NCI-H2171 (cell line): ENCODE data around the gene AKT3.
"Not testable (repeated sequence)": the region's sequence is repeated elsewhere in the genome, so short reads cannot be mapped to it uniquely, and the experiment has no call there.

Experiments used
- DNase-seq: peaks from one replicate; lab custom pipeline; 2025; lab: John Stamatoyannopoulos, UW

Gene AKT3

GRCh38 chr1:243597383-243597782, 252.7 kb downstream of the AKT3 start:
- no peak for DNase-seq

- DNase-seq: no peak
Observed at GRCh38 chr1:243596431-243597062, 253.5 kb downstream of the AKT3 start.

GRCh38 chr1:243595527-243596210, 254.4 kb downstream of the AKT3 start:
- no peak for DNase-seq

GRCh38 chr1:243594455-243594854, 255.6 kb downstream of the AKT3 start:
- no peak for DNase-seq

GRCh38 chr1:243589286-243589685, 260.8 kb downstream of the AKT3 start:
- not testable (repeated sequence) for DNase-seq

GRCh38 chr1:243587823-243588560, 262.1 kb downstream of the AKT3 start:
- DNase-seq: no peak

- DNase-seq: no peak
Observed at GRCh38 chr1:243587285-243587684, 262.8 kb downstream of the AKT3 start.

GRCh38 chr1:243585982-243586381, 264.1 kb downstream of the AKT3 start:
- DNase-seq: no peak

GRCh38 chr1:243582326-243582725, 267.7 kb downstream of the AKT3 start:
- DNase-seq: no peak

- DNase-seq: no peak
Observed at GRCh38 chr1:243580984-243581383, 269.1 kb downstream of the AKT3 start.

GRCh38 chr1:243580072-243580471, 270.0 kb downstream of the AKT3 start:
- no peak for DNase-seq

- peak; percentile 47 for DNase-seq
Observed at GRCh38 chr1:243575070-243575469, 275.0 kb downstream of the AKT3 start.

- DNase-seq: no peak
Observed at GRCh38 chr1:243572940-243573339, 277.1 kb downstream of the AKT3 start.

GRCh38 chr1:243568793-243569192, 281.2 kb downstream of the AKT3 start:
- no peak for DNase-seq

- no peak for DNase-seq
Observed at GRCh38 chr1:243564814-243565213, 285.2 kb downstream of the AKT3 start.

- DNase-seq: no peak
Observed at GRCh38 chr1:243563732-243564131, 286.3 kb downstream of the AKT3 start.

- DNase-seq: no peak
Observed at GRCh38 chr1:243562473-243562872, 287.6 kb downstream of the AKT3 start.

GRCh38 chr1:243561588-243562319, 288.3 kb downstream of the AKT3 start:
- DNase-seq: no peak

- no peak for DNase-seq
Observed at GRCh38 chr1:243559575-243560162, 290.4 kb downstream of the AKT3 start.

GRCh38 chr1:243558576-243558975, 291.5 kb downstream of the AKT3 start:
- peak; percentile 56 for DNase-seq

GRCh38 chr1:243557866-243558265, 292.2 kb downstream of the AKT3 start:
- DNase-seq: no peak

- DNase-seq: no peak
Observed at GRCh38 chr1:243554686-243555085, 295.4 kb downstream of the AKT3 start.
